H9 (cell line): ENCODE results near the gene KCNV2. TPM values are rescaled to one million over a fixed set of nuclear protein-coding genes. Genes with fewer than 3 reads are reported as not detected.

ENCODE experiments used
- DNase-seq: peaks from one replicate; pipeline ENCODE4 v3.0.0-alpha.2; 2017
- H2AFZ ChIP-seq: one replicate; pipeline ENCODE4 v1.6.1; 2013; ENCODE audit warnings: mild to moderate bottlenecking, low read length, control low read depth, moderate library complexity
- H2AK5ac ChIP-seq: 2 replicates; pipeline ENCODE4 v1.6.1; 2013; ENCODE audit warnings: low read length, control low read depth, mixed read lengths; ENCODE audit not compliant: insufficient read length
- H2BK120ac ChIP-seq: one replicate; pipeline ENCODE4 v1.6.1; 2013; ENCODE audit warnings: low read depth, mild to moderate bottlenecking, low read length, control low read depth, inconsistent platforms; ENCODE audit not compliant: poor library complexity, severe bottlenecking
- H2BK12ac ChIP-seq: 2 replicates; pipeline ENCODE4 v1.6.1; 2013; ENCODE audit warnings: low read length, control low read depth, mixed read lengths, low read depth; ENCODE audit not compliant: insufficient read length
- H2BK15ac ChIP-seq: 2 replicates; pipeline ENCODE4 v1.6.1; 2013; ENCODE audit warnings: low read depth, low read length, control low read depth
- H2BK20ac ChIP-seq: one replicate; pipeline ENCODE4 v1.6.1; 2013; ENCODE audit warnings: low read depth, mild to moderate bottlenecking, low read length, control low read depth, inconsistent platforms; ENCODE audit not compliant: poor library complexity, severe bottlenecking
- H2BK5ac ChIP-seq: 2 replicates; pipeline ENCODE4 v1.6.1; 2013; ENCODE audit warnings: low read length, control low read depth, mixed read lengths; ENCODE audit not compliant: insufficient read length
- H3K14ac ChIP-seq: 2 replicates; pipeline ENCODE4 v1.6.1; 2013; ENCODE audit warnings: low read length, control low read depth; ENCODE audit not compliant: insufficient read depth
- H3K18ac ChIP-seq: 2 replicates; pipeline ENCODE4 v1.6.1; 2013; ENCODE audit warnings: low read depth, mild to moderate bottlenecking, mixed read lengths, low read length, control low read depth; ENCODE audit not compliant: insufficient read length
- H3K23ac ChIP-seq: 2 replicates; pipeline ENCODE4 v1.6.1; 2013; ENCODE audit warnings: low read length, control low read depth, mixed read lengths, low read depth; ENCODE audit not compliant: insufficient read length
- H3K23me2 ChIP-seq: 2 replicates; pipeline ENCODE4 v1.6.1; 2013; ENCODE audit warnings: low read depth, mild to moderate bottlenecking, mixed read lengths, low read length, control low read depth; ENCODE audit not compliant: insufficient read length, poor library complexity, severe bottlenecking
- H3K27ac ChIP-seq: 2 replicates; pipeline ENCODE4 v1.5.1; 2013; ENCODE audit warnings: low read length, control low read depth, mixed read lengths, low read depth; ENCODE audit not compliant: insufficient read length
- H3K27me3 ChIP-seq: 2 replicates; pipeline ENCODE4 v1.6.1; 2013; ENCODE audit warnings: low read length, control low read depth, inconsistent platforms; ENCODE audit not compliant: insufficient read depth
- H3K4ac ChIP-seq: 2 replicates; pipeline ENCODE4 v1.6.1; 2013; ENCODE audit warnings: low read depth, mild to moderate bottlenecking, control low read depth, inconsistent platforms, low read length, moderate library complexity
- H3K4me1 ChIP-seq: 2 replicates; pipeline ENCODE4 v1.6.1; 2013; ENCODE audit warnings: low read length, control low read depth, inconsistent platforms; ENCODE audit not compliant: insufficient read depth
- H3K4me2 ChIP-seq: 2 replicates; pipeline ENCODE4 v1.6.1; 2013; ENCODE audit warnings: low read length, control low read depth, mixed read lengths; ENCODE audit not compliant: insufficient read length, insufficient read depth
- H3K56ac ChIP-seq: 2 replicates; pipeline ENCODE4 v1.6.1; 2013; ENCODE audit warnings: low read depth, mild to moderate bottlenecking, mixed read lengths, low read length, control low read depth; ENCODE audit not compliant: insufficient read length
- H3K79me1 ChIP-seq: 2 replicates; pipeline ENCODE4 v1.6.1; 2013; ENCODE audit warnings: low read depth, mild to moderate bottlenecking, moderate library complexity, low read length, control low read depth, inconsistent platforms; ENCODE audit not compliant: insufficient read depth, poor library complexity, severe bottlenecking
- H3K79me2 ChIP-seq: 2 replicates; pipeline ENCODE4 v1.6.1; 2013; ENCODE audit warnings: low read length, control low read depth, inconsistent platforms; ENCODE audit not compliant: insufficient read depth
- H3K9ac ChIP-seq: 2 replicates; pipeline ENCODE4 v1.6.1; 2013; ENCODE audit warnings: low read length, control low read depth, mixed read lengths; ENCODE audit not compliant: insufficient read length; ENCODE audit errors: extremely low read depth
- H3K9me3 ChIP-seq: one replicate; pipeline ENCODE4 v1.6.1; 2013; ENCODE audit warnings: low read depth, low read length, inconsistent platforms; ENCODE audit not compliant: control insufficient read depth
- H3T11ph ChIP-seq: one replicate; pipeline ENCODE4 v1.6.1; 2013; ENCODE audit warnings: mild to moderate bottlenecking, low read length, control low read depth, inconsistent platforms
- H4K20me1 ChIP-seq: one replicate; pipeline ENCODE4 v1.6.1; 2013; ENCODE audit not compliant: control insufficient read depth, insufficient read length, insufficient read depth
- H4K5ac ChIP-seq: 2 replicates; pipeline ENCODE4 v1.6.1; 2013; ENCODE audit warnings: low read depth, mild to moderate bottlenecking, mixed read lengths, low read length, control low read depth; ENCODE audit not compliant: insufficient read length
- H4K8ac ChIP-seq: replicated peaks from 2 replicates; pipeline ENCODE4 v1.6.1; 2013; ENCODE audit warnings: low read length, control low read depth, mixed read lengths, low read depth; ENCODE audit not compliant: insufficient read length
- H4K91ac ChIP-seq: 2 replicates; pipeline ENCODE4 v1.6.1; 2013; ENCODE audit warnings: low read depth, mild to moderate bottlenecking, moderate library complexity, mixed read lengths, low read length, control low read depth; ENCODE audit not compliant: insufficient read length
- H3K27ac Mint-ChIP-seq, 3 experiments: 2 replicates in 2 of 3; 3 replicates in 1 of 3; pipeline ENCODE4 v1.8.0; 2020 to 2021; ENCODE audit warnings: mixed read lengths in 3 of 3, mild to moderate bottlenecking in 1 of 3, moderate library complexity in 1 of 3
- H3K27me3 Mint-ChIP-seq: 2 replicates; pipeline ENCODE4 v1.8.0; 2021; ENCODE audit warnings: low read depth, mild to moderate bottlenecking, moderate library complexity, mixed read lengths
- H3K36me3 Mint-ChIP-seq, 3 experiments: 2 replicates in 2 of 3; 3 replicates in 1 of 3; pipeline ENCODE4 v1.8.0; 2020 to 2021; ENCODE audit warnings: low read depth in 3 of 3, mixed read lengths in 3 of 3; ENCODE audit not compliant: insufficient read depth in 1 of 3
- H3K4me1 Mint-ChIP-seq, 2 experiments: 2 replicates each; pipeline ENCODE4 v1.8.0; 2020; ENCODE audit warnings: mixed read lengths in 2 of 2
- H3K4me3 Mint-ChIP-seq, 2 experiments: 2 replicates in 1 of 2; 3 replicates in 1 of 2; pipeline ENCODE4 v1.8.0; 2020 to 2021; ENCODE audit warnings: mild to moderate bottlenecking in 2 of 2, mixed read lengths in 2 of 2, moderate library complexity in 1 of 2
- H3K9me3 Mint-ChIP-seq, 2 experiments: 2 replicates in 1 of 2; 3 replicates in 1 of 2; pipeline ENCODE4 v1.8.0; 2020; ENCODE audit warnings: mild to moderate bottlenecking in 2 of 2, mixed read lengths in 2 of 2, moderate library complexity in 1 of 2
- CTCF ChIP-seq: fragments of 200-600 bp; sonication (generic); conservative IDR thresholded peaks from 3 replicates; pipeline ENCODE4 v1.8.0; 2021; ENCODE audit warnings: antibody characterized with exemption, mild to moderate bottlenecking
- WGBS: extraction: QIAGEN DNeasy Blood & Tissue Kit; methylation state at CpG from one replicate; pipeline ENCODE4 v1.1.7; 2013; ENCODE audit warnings: missing lambda C conversion rate, low lambda C conversion rate, mixed read lengths; ENCODE audit not compliant: insufficient read length; ENCODE audit errors: extremely low coverage; 5-methylcytosine and 5-hydroxymethylcytosine counted together
- total RNA-seq: library from RNA; stranded (reverse); gene quantifications from 2 replicates; pipeline ENCODE4 v1.2.1, GENCODE V29; 2021

The KCNV2 gene
- total RNA-seq, 1 experiment from 2014 or later = not detected

GRCh38 chr9:2755285-2755684, 38.0 kb downstream of the KCNV2 start:
- DNase-seq = no peak
- no peak overlapping the region for H3K23ac ChIP-seq
- no peak overlapping the region for H3K4ac ChIP-seq
- H2BK12ac ChIP-seq = no peak overlapping the region
- no peak overlapping the region for H3K27ac ChIP-seq
- H3K27me3 ChIP-seq = no peaks in the 10 kb centered on the region
- H3K4me2 ChIP-seq = no peak overlapping the region
- no peak overlapping the region for H3K14ac ChIP-seq
- H4K91ac ChIP-seq = no peak overlapping the region
- WGBS = no CpG with 5 or more reads among the region's 1 CpG
- Mint-ChIP-seq H3K4me3 (no peak overlapping the region), H3K27me3 (no peaks in the 10 kb centered on the region), H3K36me3 (peaks cover 17 to 37% (median 30%) of the 10 kb centered on the region in 3 experiments; a peak in 6 of 7 replicates), H3K27ac (peak overlapping the region in 1 of 3 experiments; percentile 72; a peak in 2 of 7 replicates), H3K9me3 (peaks cover 0 to under 1% of the 10 kb centered on the region in 2 experiments; a peak in 3 of 5 replicates), H3K4me1 (peaks cover 42 to 50% of the 10 kb centered on the region in 2 experiments)
- H4K5ac ChIP-seq = no peak overlapping the region
- no peak overlapping the region for H2AK5ac ChIP-seq
- H2BK15ac ChIP-seq = no peak overlapping the region
- no peak overlapping the region for H3T11ph ChIP-seq
- H2AFZ ChIP-seq = no peak overlapping the region
- H3K18ac ChIP-seq = no peak overlapping the region
- no peaks in the 10 kb centered on the region for H3K23me2 ChIP-seq
- no peak overlapping the region for H2BK5ac ChIP-seq
- H3K79me2 ChIP-seq = no peaks in the 10 kb centered on the region
- no peaks in the 10 kb centered on the region for H4K20me1 ChIP-seq
- H3K79me1 ChIP-seq = no peaks in the 10 kb centered on the region
- no peak overlapping the region for H3K56ac ChIP-seq
- H4K8ac ChIP-seq = no peak overlapping the region
- no peak for TF ChIP-seq CTCF
- no peak overlapping the region for H2BK20ac ChIP-seq
- H3K9ac ChIP-seq = no peak overlapping the region
- peaks cover 3% of the 10 kb centered on the region; the same call in 1 of the 2 replicates for H3K4me1 ChIP-seq
- H2BK120ac ChIP-seq = no peak overlapping the region
- H3K9me3 ChIP-seq = no peaks in the 10 kb centered on the region
